HCT116 (cell line): ENCODE measurements around the gene SLAMF1. TPM values are rescaled to one million over a fixed set of nuclear protein-coding genes. Genes with fewer than 3 reads are reported as not detected.

Source experiments
- ATAC-seq: fragments of 200-7000 bp; cut with Tn5 transposase; 2 replicates; pipeline ENCODE4 v1.9.1; 2020; ENCODE audit warnings: mild to moderate bottlenecking, moderate library complexity
- BruUV-seq: library from RNA; stranded (reverse); fragments of 400-500 nt; replicated peaks from 2 replicates; lab custom pipeline; 2021; lab: Mats Ljungman, UMichigan
- CTCF ChIA-PET: fragments of 300-600 bp; sonication (Branson Sonifier 250); formaldehyde crosslinking; loops from one replicate; lab custom pipeline; 2021; ENCODE audit warnings: antibody characterized with exemption; lab: Charles Lee
- POLR2A ChIA-PET: fragments of 300-600, 350-600 bp; sonication (Branson Sonifier 250); formaldehyde crosslinking; loops from one replicate; lab custom pipeline; 2021; ENCODE audit warnings: antibody characterized with exemption; lab: Charles Lee
- RAD21 ChIA-PET, 2 experiments: fragments of 300-600 bp; sonication (Branson Sonifier 250); formaldehyde crosslinking; loops; one replicate each; lab custom pipeline; 2023; ENCODE audit warnings: low total read pairs in 2 of 2; ENCODE audit not compliant: uncharacterized antibody in 2 of 2, unreplicated experiment in 2 of 2, low non-redundant PET in 1 of 2; lab: Charles Lee
- DNase-seq: peaks from one replicate; pipeline ENCODE4 v3.0.0-alpha.2; 2010; ENCODE audit warnings: low read depth, low spot score
- H2AFZ ChIP-seq: fragments of 200-600 bp; shearing (Covaris generic), sonication (generic); 2 replicates; pipeline ENCODE4 v1.6.1; 2017; ENCODE audit warnings: low read depth, mixed run types, mixed read lengths, antibody characterized with exemption, low read length; ENCODE audit not compliant: poor library complexity, severe bottlenecking
- H3K27ac ChIP-seq: 2 replicates; pipeline ENCODE4 v1.5.1; 2012; ENCODE audit warnings: low read depth, low read length
- H3K27me3 ChIP-seq: fragments of 200-600 bp; sonication (generic); 2 replicates; pipeline ENCODE4 v1.6.1; 2016; ENCODE audit warnings: mixed run types, low read length, mixed read lengths; ENCODE audit not compliant: insufficient read depth
- H3K36me3 ChIP-seq, 2 experiments: fragments of 200-500 bp in 1 of 2; fragments of 200-600 bp in 1 of 2; sonication (Bioruptor generic) in 1 of 2; sonication (generic) in 1 of 2; 2 replicates each; pipeline versions ENCODE4 v1.5.1 to v1.6.1; 2014 to 2016; ENCODE audit warnings: low read length in 2 of 2, inconsistent platforms in 1 of 2, mixed read lengths in 1 of 2, mixed run types in 1 of 2; ENCODE audit not compliant: insufficient read depth in 2 of 2, control insufficient read depth in 1 of 2
- H3K4me1 ChIP-seq, 2 experiments: fragments of 200-600 bp in 1 of 2; sonication (generic) in 1 of 2; 2 replicates each; pipeline versions ENCODE4 v1.5.1 to v1.6.1; 2012 to 2017; ENCODE audit warnings: low read length in 2 of 2, inconsistent platforms in 1 of 2, mild to moderate bottlenecking in 1 of 2, mixed read lengths in 1 of 2, mixed run types in 1 of 2, moderate library complexity in 1 of 2; ENCODE audit not compliant: insufficient read depth in 2 of 2, control insufficient read depth in 1 of 2
- H3K4me2 ChIP-seq: fragments of 200-600 bp; sonication (generic); 2 replicates; pipeline ENCODE4 v1.6.1; 2017; ENCODE audit warnings: mixed run types, low read length, mixed read lengths
- H3K4me3 ChIP-seq, 2 experiments: fragments of 200-600 bp in 1 of 2; sonication (generic) in 1 of 2; replicated peaks in 1 of 2; 2 replicates each; pipeline ENCODE4 v1.5.1; 2011 to 2016; ENCODE audit warnings: low read length in 2 of 2, control low read depth in 1 of 2, low read depth in 1 of 2, mild to moderate bottlenecking in 1 of 2, mixed read lengths in 1 of 2, mixed run types in 1 of 2
- H3K79me2 ChIP-seq: fragments of 200-600 bp; sonication (generic); 2 replicates; pipeline ENCODE4 v1.6.1; 2017; ENCODE audit warnings: mild to moderate bottlenecking, mixed run types, low read length, moderate library complexity, mixed read lengths; ENCODE audit not compliant: insufficient read depth
- H3K9ac ChIP-seq: fragments of 200-600 bp; sonication (generic); 2 replicates; pipeline ENCODE4 v1.6.1; 2016; ENCODE audit warnings: low read length, mixed read lengths
- H3K9me2 ChIP-seq: fragments of 200-600 bp; sonication (generic), shearing (Covaris generic); 2 replicates; pipeline ENCODE4 v1.6.1; 2017; ENCODE audit warnings: mixed run types, mild to moderate bottlenecking, moderate library complexity; ENCODE audit not compliant: insufficient read depth
- H3K9me3 ChIP-seq, 2 experiments: fragments of 200-500 bp in 1 of 2; fragments of 200-600 bp in 1 of 2; sonication (Bioruptor generic) in 1 of 2; sonication (generic) in 1 of 2; 2 replicates each; pipeline ENCODE4 v1.6.1; 2014 to 2017; ENCODE audit warnings: low read length in 2 of 2, mixed read lengths in 2 of 2, inconsistent platforms in 1 of 2, low read depth in 1 of 2, mild to moderate bottlenecking in 1 of 2, mixed run types in 1 of 2, moderate library complexity in 1 of 2; ENCODE audit not compliant: control insufficient read depth in 1 of 2, insufficient read depth in 1 of 2
- H4K20me1 ChIP-seq: fragments of 200-600 bp; sonication (generic), shearing (Covaris generic); 2 replicates; pipeline ENCODE4 v1.6.1; 2017; ENCODE audit warnings: mixed run types, mild to moderate bottlenecking, moderate library complexity; ENCODE audit not compliant: insufficient read depth
- CEBPB ChIP-seq: IDR thresholded peaks from 2 replicates; pipeline ENCODE4 v1.6.1; 2012; ENCODE audit warnings: low read depth
- CTCF ChIP-seq, 3 experiments: fragments of 200-600 bp in 1 of 3; sonication (generic) in 1 of 3; IDR thresholded peaks in 2 of 3; conservative IDR thresholded peaks in 1 of 3; 2 replicates each; pipeline ENCODE4 v1.5.1; 2012 to 2017; ENCODE audit warnings: low read depth in 2 of 3, low read length in 2 of 3, antibody characterized with exemption in 1 of 3, borderline replicate concordance in 1 of 3, control low read depth in 1 of 3, mild to moderate bottlenecking in 1 of 3, mixed read lengths in 1 of 3, mixed run types in 1 of 3, moderate library complexity in 1 of 3; ENCODE audit not compliant: insufficient read depth in 1 of 3
- POLR2A ChIP-seq: IDR thresholded peaks from 2 replicates; pipeline ENCODE4 v1.7.0; 2011; ENCODE audit warnings: borderline replicate concordance; ENCODE audit not compliant: insufficient read depth, insufficient read length; ENCODE audit errors: extremely low read depth
- POLR2AphosphoS5 ChIP-seq: IDR thresholded peaks from 2 replicates; pipeline ENCODE4 v1.6.1; 2011; ENCODE audit warnings: mild to moderate bottlenecking, low read depth, low read length, moderate library complexity
- SP1 ChIP-seq: IDR thresholded peaks from 2 replicates; pipeline ENCODE4 v1.6.1; 2012; ENCODE audit warnings: low read depth
- SRF ChIP-seq: IDR thresholded peaks from 2 replicates; pipeline ENCODE4 v1.6.1; 2012; ENCODE audit warnings: low read depth
- ZBTB33 ChIP-seq: IDR thresholded peaks from 2 replicates; pipeline ENCODE4 v1.6.1; 2011; ENCODE audit warnings: mild to moderate bottlenecking, low read length, moderate library complexity; ENCODE audit not compliant: insufficient replicate concordance; ENCODE audit errors: extremely low read depth
- ZFX ChIP-seq: fragments of 450-650 bp; IDR thresholded peaks from 2 replicates; pipeline ENCODE4 v1.6.1; 2017
- intact Hi-C: fragments of 100-400 bp; cut with micrococcal nuclease; formaldehyde crosslinking; loops from 2 replicates; pipeline ENCODE4 v1.10.0; 2022
- total RNA-seq: library from RNA; stranded (reverse); gene quantifications from one replicate; pipeline ENCODE4 v1.2.1, GENCODE V29; 2021; ENCODE audit not compliant: unreplicated experiment
- TF ChIP-seq, protein P1 (sequence below): IDR thresholded peaks from 2 replicates; pipeline ENCODE4 v1.6.1; 2012; ENCODE audit warnings: low read depth

Gene SLAMF1
- total RNA-seq, 1 experiment from 2014 or later: 0.30 TPM

GRCh38 chr1:160560806-160561205, 86.0 kb downstream of the SLAMF1 start:
- TF ChIP-seq CEBPB (no peak), POLR2AphosphoS5 (no peak), ZBTB33 (no peak), CTCF (IDR thresholded peaks at IDR 0.05 in 2 of 3, conservative IDR thresholded peaks at IDR 0.05 in 1 of 3; ENCODE audit: borderline replicate concordance in 1 of 3, insufficient read depth in 1 of 3, low read depth in 2 of 3, low read length in 2 of 3) (no peak), ZFX (no peak), SP1 (no peak), POLR2A (no peak), SRF (no peak)
- TF ChIP-seq, protein P1, sequence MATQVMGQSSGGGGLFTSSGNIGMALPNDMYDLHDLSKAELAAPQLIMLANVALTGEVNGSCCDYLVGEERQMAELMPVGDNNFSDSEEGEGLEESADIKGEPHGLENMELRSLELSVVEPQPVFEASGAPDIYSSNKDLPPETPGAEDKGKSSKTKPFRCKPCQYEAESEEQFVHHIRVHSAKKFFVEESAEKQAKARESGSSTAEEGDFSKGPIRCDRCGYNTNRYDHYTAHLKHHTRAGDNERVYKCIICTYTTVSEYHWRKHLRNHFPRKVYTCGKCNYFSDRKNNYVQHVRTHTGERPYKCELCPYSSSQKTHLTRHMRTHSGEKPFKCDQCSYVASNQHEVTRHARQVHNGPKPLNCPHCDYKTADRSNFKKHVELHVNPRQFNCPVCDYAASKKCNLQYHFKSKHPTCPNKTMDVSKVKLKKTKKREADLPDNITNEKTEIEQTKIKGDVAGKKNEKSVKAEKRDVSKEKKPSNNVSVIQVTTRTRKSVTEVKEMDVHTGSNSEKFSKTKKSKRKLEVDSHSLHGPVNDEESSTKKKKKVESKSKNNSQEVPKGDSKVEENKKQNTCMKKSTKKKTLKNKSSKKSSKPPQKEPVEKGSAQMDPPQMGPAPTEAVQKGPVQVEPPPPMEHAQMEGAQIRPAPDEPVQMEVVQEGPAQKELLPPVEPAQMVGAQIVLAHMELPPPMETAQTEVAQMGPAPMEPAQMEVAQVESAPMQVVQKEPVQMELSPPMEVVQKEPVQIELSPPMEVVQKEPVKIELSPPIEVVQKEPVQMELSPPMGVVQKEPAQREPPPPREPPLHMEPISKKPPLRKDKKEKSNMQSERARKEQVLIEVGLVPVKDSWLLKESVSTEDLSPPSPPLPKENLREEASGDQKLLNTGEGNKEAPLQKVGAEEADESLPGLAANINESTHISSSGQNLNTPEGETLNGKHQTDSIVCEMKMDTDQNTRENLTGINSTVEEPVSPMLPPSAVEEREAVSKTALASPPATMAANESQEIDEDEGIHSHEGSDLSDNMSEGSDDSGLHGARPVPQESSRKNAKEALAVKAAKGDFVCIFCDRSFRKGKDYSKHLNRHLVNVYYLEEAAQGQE: no peak
- Histone ChIP-seq H3K4me1 (no peaks in the 10 kb centered on the region), H3K9ac (no peak overlapping the region), H4K20me1 (no peaks in the 10 kb centered on the region), H3K4me2 (no peak overlapping the region), H2AFZ (no peak overlapping the region), H3K4me3 (no peak overlapping the region), H3K79me2 (no peaks in the 10 kb centered on the region), H3K9me2 (no peaks in the 10 kb centered on the region), H3K9me3 (no peaks in the 10 kb centered on the region), H3K27ac (no peak overlapping the region), H3K36me3 (no peaks in the 10 kb centered on the region), H3K27me3 (no peaks in the 10 kb centered on the region)
- ATAC-seq: no peak
- CTCF ChIA-PET: no interaction called here
- no TSS peak for BruUV-seq
- intact Hi-C loops: no loop called here
- no peak for DNase-seq
- RAD21 ChIA-PET: no interaction called here
- POLR2A ChIA-PET: no interaction called here
